Measurements from ENCODE around the gene MZT2A.
"Not testable (repeated sequence)": the region's sequence is repeated elsewhere in the genome, so short reads cannot be mapped to it uniquely, and the experiment has no call there.

The MZT2A gene

DNA sequence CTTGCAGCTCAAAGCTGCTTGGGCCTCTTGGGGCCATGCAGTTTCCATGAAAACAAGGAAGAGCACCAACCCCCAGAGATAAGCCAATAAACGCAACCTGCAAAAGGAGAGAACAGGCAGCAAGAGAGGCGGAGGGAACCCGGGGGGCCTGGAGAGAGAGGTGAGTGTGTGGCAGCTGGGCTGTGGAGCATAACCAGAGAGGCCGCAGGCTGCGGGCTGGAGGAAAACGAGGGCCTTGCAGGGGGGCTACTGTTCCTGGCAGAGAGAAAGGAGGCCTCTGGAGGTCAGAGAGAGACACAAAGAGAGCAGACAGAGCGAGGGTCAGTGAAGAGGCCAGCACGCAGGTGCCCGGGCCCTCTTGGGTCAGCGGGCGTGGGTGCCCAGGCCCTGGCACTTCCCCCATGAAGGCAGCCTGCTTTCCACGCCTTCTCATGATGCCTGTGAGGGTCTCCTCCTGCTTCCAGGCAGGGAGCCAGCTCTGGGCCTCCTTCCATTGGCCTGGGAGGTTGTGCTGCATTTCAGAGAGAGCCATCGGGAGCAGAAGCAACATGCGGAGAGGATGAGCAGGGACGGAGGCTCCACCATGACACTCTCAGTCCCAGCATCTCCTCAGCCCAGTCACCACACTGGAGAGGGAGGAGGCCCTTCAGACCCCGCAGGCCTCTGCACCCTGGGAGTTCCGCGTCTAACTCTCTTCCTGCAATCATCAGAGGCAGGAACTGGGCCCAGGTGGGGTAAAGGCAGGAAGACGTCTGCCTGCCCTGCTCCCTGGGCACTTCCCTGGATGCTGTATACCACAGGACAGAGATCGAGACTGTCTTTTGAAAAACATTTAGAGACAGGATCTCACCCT, 1.4 kb downstream of the MZT2A start:
- DNase-seq, result peak; percentile 46

- no peak for DNase-seq
Measured at GRCh38 chr2:131488306-131489205, 3.6 kb downstream of the MZT2A start.

- not testable (repeated sequence) for DNase-seq
Measured at GRCh38 chr2:131486201-131486902, 5.8 kb downstream of the MZT2A start.

DNA sequence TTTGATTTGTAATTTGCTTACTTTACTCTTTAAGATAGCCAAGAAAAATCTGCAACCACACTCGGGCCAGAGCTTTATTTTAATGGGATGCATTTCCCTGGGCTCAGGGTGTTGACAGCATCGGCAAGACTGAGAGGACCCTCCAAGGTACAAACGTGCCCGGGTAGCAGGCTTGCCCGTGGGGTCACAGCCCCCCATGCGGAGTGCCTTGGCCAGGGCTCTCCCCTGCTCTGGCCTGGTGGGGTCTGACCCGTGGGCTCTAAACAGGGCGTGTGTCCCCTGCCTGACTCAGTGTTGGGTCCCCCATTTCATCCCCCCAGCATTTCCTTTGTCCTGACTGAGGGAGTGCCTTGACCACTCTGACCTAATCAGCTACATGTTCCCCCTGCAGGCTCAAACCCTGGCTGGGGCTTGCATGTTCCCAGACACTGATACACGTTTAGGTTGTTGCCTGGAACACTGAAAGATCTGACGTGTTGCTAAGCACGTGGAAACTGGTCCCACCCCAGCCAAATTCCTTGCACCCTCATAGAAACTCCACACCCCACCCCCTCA, 7.2 kb downstream of the MZT2A start:
- not testable (repeated sequence) for DNase-seq

- not testable (repeated sequence) for DNase-seq
Measured at GRCh38 chr2:131483981-131484820, 8.0 kb downstream of the MZT2A start.

DNA sequence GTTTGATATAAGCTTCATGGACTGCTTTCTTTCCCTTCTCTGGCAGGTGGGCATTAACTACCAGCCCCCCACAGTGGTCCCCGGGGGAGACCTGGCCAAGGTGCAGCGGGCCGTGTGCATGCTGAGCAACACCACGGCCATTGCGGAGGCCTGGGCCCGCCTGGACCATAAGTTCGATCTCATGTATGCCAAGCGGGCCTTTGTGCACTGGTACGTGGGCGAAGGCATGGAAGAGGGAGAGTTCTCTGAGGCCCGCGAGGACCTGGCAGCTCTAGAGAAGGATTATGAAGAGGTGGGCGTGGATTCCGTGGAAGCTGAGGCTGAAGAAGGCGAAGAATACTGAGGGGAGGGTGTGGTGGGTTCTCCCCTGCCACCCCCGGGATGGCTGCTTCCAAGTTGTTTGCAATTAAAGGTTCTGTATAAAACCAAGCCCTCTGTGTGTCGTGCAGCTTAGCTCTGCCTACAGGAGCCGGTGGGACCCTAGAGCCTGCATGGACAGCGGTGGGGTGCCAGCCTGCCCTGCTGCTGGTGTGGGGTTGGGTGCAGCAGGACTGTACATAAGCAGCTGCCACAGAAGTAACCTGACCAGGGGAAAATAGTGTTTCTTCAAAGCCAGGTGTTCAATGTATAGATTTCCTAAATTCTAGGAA, 9.6 kb downstream of the MZT2A start:
- not testable (repeated sequence) for DNase-seq

DNA sequence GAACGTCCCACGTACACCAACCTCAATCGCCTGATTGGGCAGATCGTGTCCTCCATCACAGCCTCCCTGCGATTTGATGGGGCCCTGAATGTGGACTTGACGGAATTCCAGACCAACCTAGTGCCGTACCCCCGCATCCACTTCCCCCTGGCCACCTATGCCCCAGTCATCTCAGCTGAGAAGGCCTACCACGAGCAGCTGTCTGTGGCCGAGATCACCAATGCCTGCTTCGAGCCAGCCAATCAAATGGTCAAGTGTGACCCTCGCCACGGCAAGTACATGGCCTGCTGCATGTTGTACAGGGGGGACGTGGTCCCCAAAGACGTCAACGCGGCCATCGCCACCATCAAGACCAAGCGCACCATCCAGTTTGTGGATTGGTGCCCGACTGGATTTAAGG, 11.8 kb downstream of the MZT2A start:
- DNase-seq, result not testable (repeated sequence)

DNA sequence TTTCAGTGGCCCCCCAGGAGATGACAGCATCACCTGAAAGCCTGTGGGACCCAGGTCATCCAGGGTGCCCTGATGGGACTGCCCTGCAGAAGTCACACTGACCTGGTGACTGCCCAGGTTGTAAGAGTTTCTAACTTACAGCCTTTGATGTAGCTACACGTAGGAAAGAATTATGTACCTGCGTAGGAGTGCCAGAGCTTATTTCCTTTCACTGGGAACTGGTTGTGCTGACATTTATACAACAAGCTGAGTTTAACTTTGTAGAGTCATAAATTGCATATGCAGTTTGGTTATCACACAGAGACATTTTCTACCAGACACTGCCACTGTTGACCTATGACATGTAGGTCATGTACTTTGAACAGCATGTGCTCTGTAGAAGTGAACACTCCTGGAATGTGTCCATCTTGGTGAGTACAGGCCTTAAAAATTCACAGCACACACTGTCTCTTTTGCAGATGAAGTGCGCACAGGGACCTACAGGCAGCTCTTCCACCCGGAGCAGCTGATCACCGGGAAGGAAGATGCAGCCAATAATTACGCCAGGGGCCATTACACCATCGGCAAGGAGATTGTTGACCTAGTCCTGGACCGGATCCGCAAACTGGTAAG, 13.2 kb downstream of the MZT2A start:
- not testable (repeated sequence) for DNase-seq

DNA sequence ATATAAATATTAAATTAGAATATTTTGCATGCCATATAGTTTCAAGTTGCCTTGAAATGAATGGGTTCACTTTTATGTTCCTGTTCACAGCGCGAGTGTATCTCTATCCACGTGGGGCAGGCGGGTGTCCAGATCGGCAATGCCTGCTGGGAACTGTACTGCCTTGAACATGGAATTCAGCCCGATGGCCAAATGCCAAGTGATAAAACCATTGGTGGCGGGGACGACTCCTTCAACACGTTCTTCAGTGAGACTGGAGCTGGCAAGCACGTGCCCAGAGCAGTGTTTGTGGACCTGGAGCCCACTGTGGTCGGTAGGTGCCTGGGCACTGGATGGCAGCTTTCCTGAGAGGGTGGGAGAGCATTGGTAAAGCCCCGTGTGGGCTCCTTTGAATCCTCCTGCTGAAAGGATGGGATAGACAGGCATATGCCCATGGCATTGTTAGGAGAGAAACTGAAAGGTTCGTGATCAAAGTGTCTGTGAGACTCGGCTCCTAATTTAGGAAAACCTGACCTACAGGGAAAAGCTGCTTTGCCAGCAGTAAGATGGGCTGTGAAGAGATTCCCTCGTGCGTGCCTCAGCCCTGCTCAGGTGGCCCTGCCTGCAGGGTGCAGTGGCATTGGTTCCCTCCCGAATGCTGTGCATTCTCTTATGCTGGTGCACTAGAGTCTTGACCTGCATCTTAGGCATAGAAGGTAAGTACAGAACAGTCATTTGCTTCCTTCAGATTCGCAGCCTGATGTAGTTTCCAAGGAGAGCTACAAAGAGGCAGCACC, 13.9 kb downstream of the MZT2A start:
- DNase-seq, result not testable (repeated sequence)

- peak; percentile 32 for DNase-seq
Measured at GRCh38 chr2:131477227-131477626, 15.0 kb downstream of the MZT2A start.

DNA sequence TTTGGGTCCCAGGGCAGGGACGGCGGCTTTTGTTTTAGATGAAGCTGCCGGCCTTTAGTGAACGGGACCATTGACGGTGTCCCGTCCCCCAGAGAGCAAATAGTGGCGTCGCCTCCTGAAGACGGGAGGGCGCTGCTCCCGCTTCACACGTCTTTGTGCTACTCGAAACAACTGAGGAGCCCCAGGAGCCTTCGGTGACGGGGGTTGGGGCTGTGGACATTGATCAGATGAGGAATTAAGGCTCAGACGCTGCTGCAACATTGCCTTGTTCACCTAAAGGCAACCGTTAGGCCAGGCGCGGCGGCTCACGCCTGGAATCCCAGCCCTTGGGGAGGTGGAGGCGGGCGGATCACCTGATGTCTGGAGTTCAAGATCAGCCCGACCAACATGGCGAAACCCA, 15.8 kb downstream of the MZT2A start:
- not testable (repeated sequence) for DNase-seq

- DNase-seq, result no peak
Measured at GRCh38 chr2:131475831-131476230, 16.4 kb downstream of the MZT2A start, which contains the start of gene TUBA3D. Gene TUBA3D, plus strand, starts transcription at chr2:131476119. Its CDS starts 81 bp downstream, at chr2:131476200.

DNA sequence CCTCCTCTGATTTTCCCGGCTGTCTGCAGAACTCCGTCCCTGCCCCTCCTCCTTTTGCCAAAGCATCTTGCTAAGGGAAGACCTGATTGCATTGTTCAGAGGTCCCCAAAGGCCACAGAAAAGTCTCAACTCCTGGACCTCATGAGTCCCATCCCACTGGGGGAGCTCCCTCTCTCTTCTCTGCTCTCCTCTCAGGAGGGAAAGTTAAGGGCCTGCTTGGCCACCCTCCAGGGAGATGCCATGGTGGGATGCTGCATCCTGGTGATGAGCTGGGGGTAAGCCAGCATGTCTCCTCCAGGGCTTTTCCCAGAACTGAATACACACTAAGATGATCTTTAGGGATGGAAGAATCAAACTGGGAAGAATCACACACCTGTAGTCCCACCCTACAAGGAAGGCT, 18.9 kb downstream of the MZT2A start:
- not testable (repeated sequence) for DNase-seq

DNA sequence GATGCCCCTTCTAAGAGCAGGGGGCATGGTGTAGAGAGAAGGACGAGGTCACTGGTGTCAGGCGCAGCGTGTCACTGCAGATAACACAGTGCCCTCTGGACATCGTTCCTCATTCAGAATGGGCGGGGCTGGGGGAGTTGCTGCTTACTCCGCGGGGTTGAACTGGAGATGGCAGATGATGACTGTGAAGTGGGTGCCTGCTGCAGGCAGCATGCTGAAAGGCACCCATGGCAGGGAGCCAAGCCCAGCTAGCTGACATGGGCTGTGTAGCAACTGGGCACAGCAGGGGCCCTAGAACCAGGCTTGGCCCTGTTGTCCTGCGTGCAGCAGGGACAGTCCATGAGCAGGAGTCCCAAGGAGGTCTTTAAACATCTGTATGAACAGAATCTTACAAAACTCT, 20.6 kb downstream of the MZT2A start:
- DNase-seq, result peak; percentile 71

- DNase-seq, result not testable (repeated sequence)
Measured at GRCh38 chr2:131470944-131471343, 21.3 kb downstream of the MZT2A start.

DNA sequence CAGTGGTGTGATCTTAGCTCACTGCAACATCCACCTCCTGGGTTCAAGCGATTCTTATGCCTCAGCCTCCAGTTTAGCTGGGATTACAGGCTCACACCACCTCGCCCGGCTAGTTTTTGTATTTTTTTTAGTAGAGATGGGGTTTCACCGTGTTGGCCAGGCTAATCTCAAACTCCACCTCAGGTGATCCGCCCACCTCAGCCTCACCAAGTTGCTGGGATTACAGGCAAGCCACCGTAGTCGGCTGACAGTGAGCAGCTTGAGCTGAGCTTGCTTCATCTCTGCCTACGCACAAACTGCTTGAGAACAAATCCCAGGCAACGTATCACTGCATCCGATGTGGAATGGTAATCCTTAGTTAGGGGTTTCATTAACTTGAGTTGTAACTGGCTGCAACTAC, 24.5 kb downstream of the MZT2A start:
- DNase-seq, result not testable (repeated sequence)

DNA sequence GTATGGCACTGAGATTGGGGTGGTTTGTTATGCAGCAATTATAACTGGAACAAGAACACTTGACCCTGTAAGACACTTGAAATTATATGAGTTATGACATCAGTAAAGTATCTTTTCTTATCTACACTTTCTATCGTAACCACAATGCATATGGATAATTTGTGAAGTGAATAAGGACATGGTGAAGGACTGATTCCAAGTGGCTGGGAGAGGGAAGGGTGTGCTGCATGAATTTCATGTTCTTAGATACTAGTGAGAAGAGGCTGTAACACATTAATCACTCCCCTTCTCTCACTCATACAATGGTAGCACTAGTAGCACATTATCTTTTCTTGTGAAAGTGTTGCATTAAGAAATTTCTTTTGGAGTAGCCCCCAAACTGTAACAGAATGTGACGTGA, 37.3 kb downstream of the MZT2A start:
- not testable (repeated sequence) for DNase-seq

DNA sequence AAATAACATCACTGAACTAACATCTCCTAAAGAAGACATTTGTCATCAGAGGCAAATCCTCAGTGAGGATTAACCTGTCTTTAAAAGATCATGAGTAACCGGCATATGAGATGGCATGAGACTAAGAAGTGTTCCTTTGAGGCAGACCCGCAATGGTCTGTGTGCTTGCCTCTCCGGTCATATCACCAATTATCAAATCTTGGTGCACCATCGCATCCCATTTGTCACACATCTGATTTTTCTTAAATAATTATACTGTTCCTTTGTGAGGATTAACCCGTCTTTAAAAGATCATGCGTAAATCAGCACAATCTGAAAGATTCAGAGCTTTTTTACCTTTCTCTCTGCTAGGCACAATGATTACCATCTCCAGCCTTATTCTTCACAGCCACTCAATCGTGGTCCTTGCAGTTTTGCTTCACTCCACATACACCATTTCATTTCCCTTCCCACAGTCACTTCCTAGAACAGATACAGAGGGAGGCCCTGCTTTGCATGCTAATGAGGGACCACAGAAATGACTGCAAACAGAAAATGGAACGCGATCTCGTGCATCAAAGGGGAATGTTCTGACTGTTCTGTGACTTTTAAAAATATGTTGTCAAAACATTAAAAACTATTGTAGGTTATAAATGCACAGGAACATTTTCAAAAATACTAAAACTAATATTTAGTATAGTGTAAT, 40.8 kb downstream of the MZT2A start:
- DNase-seq, result not testable (repeated sequence)

DNA sequence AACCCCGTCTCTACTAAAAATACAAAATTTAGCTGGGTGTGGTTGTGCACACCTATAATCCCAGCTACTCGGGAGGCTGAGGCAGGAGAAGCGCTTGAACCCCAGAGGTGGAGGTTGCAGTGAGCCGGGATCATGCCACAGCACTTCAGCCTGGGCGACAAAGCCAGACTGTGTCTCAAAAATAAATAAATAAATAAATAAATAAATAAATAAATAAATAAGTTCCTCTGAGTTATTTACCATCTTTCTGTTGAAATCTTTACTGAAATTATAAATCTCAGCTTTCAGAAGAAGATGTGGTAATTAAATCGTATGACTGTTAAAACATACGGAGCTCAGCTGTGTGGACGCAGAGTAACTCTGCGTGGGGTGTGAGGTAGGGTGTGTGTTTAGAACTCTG, 44.2 kb downstream of the MZT2A start:
- DNase-seq, result not testable (repeated sequence)
